IMR-90 (cell line): ENCODE data around the gene LAMA2. TPM values are rescaled to one million over a fixed set of nuclear protein-coding genes. Genes with fewer than 3 reads are reported as not detected.

Source experiments
- ATAC-seq: fragments of 200-7000 bp; cut with Tn5 transposase; 2 replicates; pipeline ENCODE4 v1.9.1; 2020; ENCODE audit warnings: low read depth, mild to moderate bottlenecking, moderate library complexity
- BruUV-seq: library from RNA; stranded (reverse); fragments of 400-500 nt; replicated peaks from 2 replicates; lab custom pipeline; 2021; lab: Mats Ljungman, UMichigan
- CTCF ChIA-PET: fragments of 300-600 bp; formaldehyde crosslinking; extraction: SDS; loops from one replicate; lab custom pipeline; 2021; ENCODE audit warnings: antibody characterized with exemption; lab: Yijun Ruan, JAX
- POLR2A ChIA-PET: fragments of 300-600 bp; sonication (Branson Sonifier 250); formaldehyde crosslinking; loops from one replicate; lab custom pipeline; 2022; ENCODE audit warnings: antibody characterized with exemption; ENCODE audit not compliant: unreplicated experiment; lab: Charles Lee
- DNase-seq: peaks from one replicate; pipeline ENCODE4 v3.0.0; 2013
- H2AFZ ChIP-seq: replicated peaks from 2 replicates; pipeline ENCODE3; 2013; ENCODE audit warnings: low read length, mild to moderate bottlenecking; ENCODE audit not compliant: poor library complexity
- H2AK5ac ChIP-seq: 2 replicates; pipeline ENCODE4 v1.6.1; 2013; ENCODE audit warnings: low read depth, low read length, inconsistent platforms
- H2AK9ac ChIP-seq: replicated peaks from 2 replicates; pipeline ENCODE3; 2013; ENCODE audit warnings: mild to moderate bottlenecking, low read depth, low read length, moderate library complexity; ENCODE audit not compliant: poor library complexity
- H2BK120ac ChIP-seq: 2 replicates; pipeline ENCODE4 v1.6.1; 2013; ENCODE audit warnings: low read depth, low read length, inconsistent platforms
- H2BK15ac ChIP-seq: 3 replicates; pipeline ENCODE4 v1.6.1; 2013; ENCODE audit warnings: low read depth, low read length, inconsistent platforms
- H2BK20ac ChIP-seq: 2 replicates; pipeline ENCODE4 v1.6.1; 2013; ENCODE audit warnings: low read depth, mild to moderate bottlenecking, inconsistent platforms, low read length, moderate library complexity
- H2BK5ac ChIP-seq: 2 replicates; pipeline ENCODE4 v1.6.1; 2013; ENCODE audit warnings: mild to moderate bottlenecking, low read depth, low read length, inconsistent platforms; ENCODE audit not compliant: poor library complexity, severe bottlenecking
- H3K14ac ChIP-seq: replicated peaks from 2 replicates; pipeline ENCODE4 v1.6.1; 2013; ENCODE audit warnings: low read depth, low read length, inconsistent platforms
- H3K18ac ChIP-seq: 2 replicates; pipeline ENCODE4 v1.6.1; 2013; ENCODE audit warnings: low read depth, low read length, control low read depth
- H3K23ac ChIP-seq: 2 replicates; pipeline ENCODE4 v1.6.1; 2013; ENCODE audit warnings: low read depth, low read length, inconsistent platforms
- H3K27ac ChIP-seq: 2 replicates; pipeline ENCODE4 v1.5.1; 2013; ENCODE audit warnings: mild to moderate bottlenecking, control low read depth, low read length; ENCODE audit not compliant: insufficient read depth
- H3K27me3 ChIP-seq: 2 replicates; pipeline ENCODE4 v1.6.1; 2013; ENCODE audit warnings: low read length; ENCODE audit not compliant: control insufficient read depth, insufficient read depth
- H3K36me3 ChIP-seq: 2 replicates; pipeline ENCODE4 v1.6.1; 2013; ENCODE audit warnings: low read length, mixed read lengths; ENCODE audit not compliant: control insufficient read depth, insufficient read depth
- H3K4ac ChIP-seq: 2 replicates; pipeline ENCODE4 v1.6.1; 2013; ENCODE audit warnings: low read depth, low read length, inconsistent platforms
- H3K4me1 ChIP-seq: 2 replicates; pipeline ENCODE4 v1.6.1; 2013; ENCODE audit warnings: low read length, mixed read lengths; ENCODE audit not compliant: control insufficient read depth, insufficient read depth
- H3K4me2 ChIP-seq: 2 replicates; pipeline ENCODE4 v1.6.1; 2013; ENCODE audit warnings: low read depth, mild to moderate bottlenecking, control low read depth, low read length, moderate library complexity
- H3K4me3 ChIP-seq: 2 replicates; pipeline ENCODE4 v1.5.1; 2013; ENCODE audit warnings: low read depth, mild to moderate bottlenecking, control low read depth, low read length, moderate library complexity; ENCODE audit not compliant: insufficient read depth
- H3K56ac ChIP-seq: 2 replicates; pipeline ENCODE4 v1.6.1; 2013; ENCODE audit warnings: low read length, inconsistent platforms; ENCODE audit not compliant: insufficient read depth; ENCODE audit errors: extremely low read depth
- H3K79me1 ChIP-seq, 2 experiments: 2 replicates each; pipeline ENCODE4 v1.6.1; 2013; ENCODE audit warnings: low read length in 2 of 2, inconsistent platforms in 1 of 2, low read depth in 1 of 2
- H3K9ac ChIP-seq: 2 replicates; pipeline ENCODE4 v1.6.1; 2013; ENCODE audit warnings: low read depth, low read length, control low read depth
- H3K9me1 ChIP-seq: 2 replicates; pipeline ENCODE4 v1.6.1; 2013; ENCODE audit warnings: low read length, inconsistent platforms; ENCODE audit not compliant: insufficient read depth
- H3K9me3 ChIP-seq: 2 replicates; pipeline ENCODE4 v1.6.1; 2013; ENCODE audit warnings: low read length; ENCODE audit not compliant: control insufficient read depth, insufficient read depth
- H4K20me1 ChIP-seq: 2 replicates; pipeline ENCODE4 v1.6.1; 2013; ENCODE audit warnings: low read length, inconsistent platforms; ENCODE audit not compliant: insufficient read depth
- H4K5ac ChIP-seq: 2 replicates; pipeline ENCODE4 v1.6.1; 2013; ENCODE audit warnings: mild to moderate bottlenecking, low read depth, low read length, control low read depth
- H4K8ac ChIP-seq, 2 experiments: 2 replicates each; pipeline ENCODE4 v1.6.1; 2013; ENCODE audit warnings: low read depth in 2 of 2, low read length in 2 of 2, control low read depth in 1 of 2, inconsistent platforms in 1 of 2
- H4K91ac ChIP-seq: 2 replicates; pipeline ENCODE4 v1.6.1; 2013; ENCODE audit warnings: low read depth, low read length, inconsistent platforms; ENCODE audit not compliant: insufficient read depth
- BHLHE40 ChIP-seq: fragments of 150-350 bp; IDR thresholded peaks from 2 replicates; pipeline ENCODE4 v1.6.1; 2016; ENCODE audit warnings: mild to moderate bottlenecking, low read depth, low read length
- CEBPB ChIP-seq: IDR thresholded peaks from 2 replicates; pipeline ENCODE4 v1.6.1; 2012; ENCODE audit warnings: low read depth, low read length, improper control_type of control experiment
- CHD1 ChIP-seq: IDR thresholded peaks from 2 replicates; pipeline ENCODE4 v1.6.1; 2012; ENCODE audit warnings: low read depth, low read length, improper control_type of control experiment
- FOS ChIP-seq: fragments of 150-350 bp; IDR thresholded peaks from 2 replicates; pipeline ENCODE4 v1.6.1; 2016; ENCODE audit warnings: low read depth, low read length
- MAZ ChIP-seq: IDR thresholded peaks from 2 replicates; pipeline ENCODE4 v1.6.1; 2012; ENCODE audit warnings: low read depth, mild to moderate bottlenecking, low read length, improper control_type of control experiment, moderate library complexity, borderline replicate concordance
- NFE2L2 ChIP-seq: fragments of 150-350 bp; IDR thresholded peaks from 2 replicates; pipeline ENCODE4 v1.6.1; 2016; ENCODE audit warnings: low read depth, mild to moderate bottlenecking, low read length
- POLR2A ChIP-seq: IDR thresholded peaks from 2 replicates; pipeline ENCODE4 v1.6.1; 2012; ENCODE audit warnings: mild to moderate bottlenecking, low read depth, low read length
- RCOR1 ChIP-seq: IDR thresholded peaks from 2 replicates; pipeline ENCODE4 v1.6.1; 2012; ENCODE audit warnings: mild to moderate bottlenecking, low read length, improper control_type of control experiment; ENCODE audit not compliant: insufficient replicate concordance
- RFX5 ChIP-seq: IDR thresholded peaks from 2 replicates; pipeline ENCODE4 v1.8.0; 2012; ENCODE audit warnings: low read depth, mild to moderate bottlenecking, low read length, moderate library complexity
- SMC3 ChIP-seq: fragments of 150-350 bp; IDR thresholded peaks from 2 replicates; pipeline ENCODE4 v1.6.1; 2016; ENCODE audit warnings: low read depth, mild to moderate bottlenecking, antibody characterized with exemption, low read length, moderate library complexity
- USF2 ChIP-seq: fragments of 150-350 bp; IDR thresholded peaks from 2 replicates; pipeline ENCODE4 v1.6.1; 2017; ENCODE audit warnings: mild to moderate bottlenecking, antibody characterized with exemption, low read length, low read depth
- WGBS, 2 experiments: methylation state at CpG; one replicate each; pipeline versions ENCODE4 v1.1.5 to v1.1.7; 2013; ENCODE audit warnings: missing lambda C conversion rate in 2 of 2; ENCODE audit not compliant: insufficient read length in 1 of 2; ENCODE audit errors: extremely low coverage in 2 of 2; 5-methylcytosine and 5-hydroxymethylcytosine counted together
- dilution Hi-C: fragments of 300-500 bp; cut with HindIII; formaldehyde crosslinking; loops from one replicate; pipeline ENCODE4 v1.14.3; 2018; ENCODE audit warnings: low sequenced_read_pairs; ENCODE audit not compliant: unreplicated experiment
- in situ Hi-C: fragments of 300-500 bp; cut with MboI; formaldehyde crosslinking; loops from 3 replicates; pipeline ENCODE4 v1.14.3; 2019; ENCODE audit warnings: low sequenced_read_pairs, inconsistent platforms, mixed read lengths
- intact Hi-C: fragments of 100-400 bp; cut with micrococcal nuclease; formaldehyde crosslinking; loops from 2 replicates; pipeline ENCODE4 v1.10.0; 2022
- polyA plus RNA-seq, 3 experiments: library from polyadenylated mRNA; depleted of rRNA; stranded (reverse); fragments of >200 nt; gene quantifications; 2 replicates each; pipeline ENCODE4 v1.2.3, GENCODE V29; 2012; ENCODE audit warnings: low replicate concordance in 1 of 3
- total RNA-seq: library from RNA; depleted of rRNA; stranded (reverse); fragments of >200 nt; gene quantifications from 2 replicates; pipeline ENCODE4 v1.2.3, GENCODE V29; 2012

The LAMA2 gene
- total and polyA plus RNA-seq, 2 of the 4 experiments (the other 2 are of a cell fraction), result 9.9 to 13.3 TPM

GRCh38 chr6:128964233-128964755 lies 81.4 kb downstream of the LAMA2 start:
- Histone ChIP-seq H3K9ac (no peak overlapping the region), H3K56ac (no peak overlapping the region), H4K20me1 (no peaks in the 10 kb centered on the region), H3K4me3 (no peak overlapping the region), H3K4ac (no peak overlapping the region), H3K9me1 (no peaks in the 10 kb centered on the region), H2AK9ac (no peak overlapping the region), H2AFZ (no peak overlapping the region), H3K36me3 (no peaks in the 10 kb centered on the region), H2BK15ac (no peak overlapping the region), H2AK5ac (no peak overlapping the region), H3K9me3 (no peaks in the 10 kb centered on the region), H4K5ac (no peak overlapping the region), H3K4me1 (no peaks in the 10 kb centered on the region), H4K91ac (no peak overlapping the region), H2BK5ac (no peak overlapping the region), H3K27ac (no peak overlapping the region), H3K27me3 (no peaks in the 10 kb centered on the region), H2BK120ac (no peak overlapping the region), H3K23ac (no peak overlapping the region), H2BK20ac (no peak overlapping the region), H3K14ac (no peak overlapping the region), H3K79me1 (no peaks in the 10 kb centered on the region), H3K18ac (no peak overlapping the region), H3K4me2 (no peak overlapping the region), H4K8ac (no peak overlapping the region)
- ChIA-PET POLR2A (no interaction called here), CTCF (no interaction called here)
- dilution Hi-C loops, result no loop called here
- ATAC-seq (no peak), DNase-seq (no peak)
- BruUV-seq, result no TSS peak
- intact Hi-C loops, result no loop called here
- TF ChIP-seq RFX5 (no peak), FOS (no peak), MAZ (no peak), BHLHE40 (no peak), CHD1 (no peak), NFE2L2 (no peak), RCOR1 (no peak), POLR2A (no peak), SMC3 (no peak), USF2 (no peak), CEBPB (no peak)
- in situ Hi-C loops, result no loop called here
- no CpG with 5 or more reads among the region's 1 CpG for WGBS, 2 experiments
